T-helper 1 cell (primary cell): Measurements from ENCODE around the gene UGT1A9.

Source experiments
- DNase-seq, 5 donors: peaks; one replicate each; pipeline ENCODE4 v3.0.0-alpha.2; 2012 to 2020

Gene UGT1A9

GRCh38 chr2:233819884-233820773 is 148.4 kb downstream of the UGT1A9 start:
- no peak for DNase-seq

DNA sequence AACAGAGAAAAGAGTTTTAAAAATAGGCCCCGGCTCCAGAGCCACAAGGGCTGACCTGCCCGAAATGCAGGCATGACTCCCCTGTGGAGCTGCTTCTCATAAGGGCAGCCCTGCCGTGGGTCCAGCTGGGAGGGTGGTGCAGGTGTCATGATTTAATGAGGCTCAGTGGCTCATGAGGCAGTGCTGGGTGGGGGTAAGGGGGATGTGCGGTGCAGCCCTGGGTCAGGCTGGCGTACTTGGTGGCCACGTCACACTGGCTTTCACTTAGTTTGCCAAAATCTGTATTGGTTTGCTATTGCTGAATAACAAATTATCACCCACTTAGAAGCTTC is 149.0 kb downstream of the UGT1A9 start:
- no peak for DNase-seq

DNA sequence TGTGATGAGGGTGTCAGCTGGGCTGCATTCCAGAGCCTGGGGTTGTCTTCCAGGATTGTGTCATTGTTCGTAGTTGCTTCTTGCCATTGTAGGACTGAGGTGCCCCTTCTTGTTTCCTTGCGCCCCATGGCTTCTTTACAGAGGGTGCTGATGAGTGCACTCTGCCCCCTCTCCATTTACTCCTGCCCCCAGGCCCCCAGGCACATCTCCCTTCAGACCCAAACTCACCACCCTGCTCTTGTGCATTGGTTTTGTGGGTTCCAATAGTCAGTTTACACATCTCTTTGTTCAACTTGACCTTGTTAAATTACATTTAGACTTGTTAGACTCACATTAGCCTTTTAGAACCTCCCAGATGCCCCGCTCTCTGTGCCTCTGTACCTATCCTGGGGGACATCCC is 149.5 kb downstream of the UGT1A9 start:
- no peak for DNase-seq

- DNase-seq = no peak
Observed at GRCh38 chr2:233821709-233822100, 150.0 kb downstream of the UGT1A9 start.

DNA sequence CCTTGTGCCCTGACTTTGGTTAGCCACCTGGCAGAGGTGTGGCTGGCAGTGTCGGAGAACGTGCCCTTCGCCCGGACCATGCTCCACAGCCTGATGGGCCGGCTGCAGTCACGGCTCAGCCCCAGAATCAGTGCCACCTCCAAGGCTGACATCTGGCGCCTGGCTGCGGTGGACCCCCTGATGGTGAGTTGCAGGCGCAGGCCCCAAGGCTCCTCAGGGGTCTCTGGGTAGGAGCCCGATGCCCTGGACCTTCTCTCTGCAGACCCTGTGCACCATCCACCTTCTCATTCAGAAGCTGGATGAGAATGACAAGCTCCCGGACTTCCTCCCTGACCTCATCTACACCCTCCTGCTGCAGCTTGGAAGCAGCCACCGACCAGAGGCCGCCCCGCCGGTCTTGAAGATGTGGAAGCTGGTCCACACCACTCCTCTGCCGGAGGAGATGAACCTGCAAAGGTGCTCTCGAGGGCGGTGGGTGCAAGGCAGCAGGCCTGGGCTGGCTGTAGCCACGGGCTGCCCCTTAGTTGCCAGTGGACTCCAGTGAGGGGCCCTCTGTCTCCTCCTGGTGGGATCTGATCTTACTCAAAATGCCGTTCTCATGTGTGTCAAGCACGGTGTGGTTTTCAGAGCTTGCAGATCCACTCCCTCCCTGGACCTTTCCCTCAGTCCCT is 150.5 kb downstream of the UGT1A9 start:
- no peak for DNase-seq
